IPS-15b (cell line): ENCODE results near the gene TTLL11.

ENCODE experiments used
- H3K27me3 ChIP-seq: one replicate; pipeline ENCODE4 v1.6.1; 2013; ENCODE audit warnings: low read length; ENCODE audit not compliant: control insufficient read depth, insufficient read depth
- H3K36me3 ChIP-seq: one replicate; pipeline ENCODE4 v1.6.1; 2013; ENCODE audit warnings: low read length; ENCODE audit not compliant: control insufficient read depth, insufficient read depth
- H3K4me1 ChIP-seq: one replicate; pipeline ENCODE4 v1.6.1; 2013; ENCODE audit warnings: mild to moderate bottlenecking, low read length; ENCODE audit not compliant: control insufficient read depth, insufficient read depth
- H3K4me3 ChIP-seq: one replicate; pipeline ENCODE4 v1.5.1; 2013; ENCODE audit warnings: low read depth, low read length
- H3K9ac ChIP-seq: one replicate; pipeline ENCODE4 v1.6.1; 2013; ENCODE audit warnings: low read depth, mild to moderate bottlenecking, low read length
- H3K9me3 ChIP-seq: one replicate; pipeline ENCODE4 v1.6.1; 2013; ENCODE audit warnings: mild to moderate bottlenecking, low read length; ENCODE audit not compliant: control insufficient read depth, insufficient read depth

Gene TTLL11

GRCh38 chr9:122115176-122116035 is 22.3 kb upstream of the TTLL11 start:
- no peak overlapping the region for H3K9ac ChIP-seq
- no peaks in the 10 kb centered on the region for H3K36me3 ChIP-seq
- H3K4me1 ChIP-seq: peaks cover 7% of the 10 kb centered on the region
- no peaks in the 10 kb centered on the region for H3K9me3 ChIP-seq
- H3K4me3 ChIP-seq: no peak overlapping the region
- no peaks in the 10 kb centered on the region for H3K27me3 ChIP-seq

DNA sequence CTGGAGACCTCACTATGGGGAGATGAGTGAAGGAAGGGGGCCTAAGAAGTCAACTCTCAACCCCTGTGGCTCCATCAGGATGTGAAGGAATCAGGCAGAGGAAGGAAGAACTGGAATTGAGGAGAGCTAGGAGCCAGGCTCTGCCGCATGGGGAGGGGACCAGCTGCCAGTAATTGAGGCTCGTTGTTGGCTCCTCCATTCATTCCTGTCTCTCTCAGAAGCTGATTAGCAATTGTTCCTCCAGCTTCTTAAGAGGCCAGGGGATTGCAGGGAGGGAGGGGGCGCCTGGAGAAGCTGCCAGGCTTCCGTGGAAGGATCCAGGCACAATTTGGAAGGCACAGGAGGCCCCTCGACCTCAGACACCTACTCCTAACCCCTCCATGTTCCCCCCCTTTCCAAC is 20.5 kb upstream of the TTLL11 start:
- H3K4me1 ChIP-seq: peaks cover 7% of the 10 kb centered on the region
- no peak overlapping the region for H3K9ac ChIP-seq
- no peaks in the 10 kb centered on the region for H3K36me3 ChIP-seq
- H3K4me3 ChIP-seq: no peak overlapping the region
- H3K27me3 ChIP-seq: no peaks in the 10 kb centered on the region
- no peaks in the 10 kb centered on the region for H3K9me3 ChIP-seq

GRCh38 chr9:122112238-122112637 is 19.1 kb upstream of the TTLL11 start:
- Histone ChIP-seq H3K36me3 (no peaks in the 10 kb centered on the region), H3K9me3 (no peaks in the 10 kb centered on the region), H3K4me1 (peaks cover 7% of the 10 kb centered on the region), H3K9ac (no peak overlapping the region), H3K4me3 (no peak overlapping the region), H3K27me3 (no peaks in the 10 kb centered on the region)

DNA sequence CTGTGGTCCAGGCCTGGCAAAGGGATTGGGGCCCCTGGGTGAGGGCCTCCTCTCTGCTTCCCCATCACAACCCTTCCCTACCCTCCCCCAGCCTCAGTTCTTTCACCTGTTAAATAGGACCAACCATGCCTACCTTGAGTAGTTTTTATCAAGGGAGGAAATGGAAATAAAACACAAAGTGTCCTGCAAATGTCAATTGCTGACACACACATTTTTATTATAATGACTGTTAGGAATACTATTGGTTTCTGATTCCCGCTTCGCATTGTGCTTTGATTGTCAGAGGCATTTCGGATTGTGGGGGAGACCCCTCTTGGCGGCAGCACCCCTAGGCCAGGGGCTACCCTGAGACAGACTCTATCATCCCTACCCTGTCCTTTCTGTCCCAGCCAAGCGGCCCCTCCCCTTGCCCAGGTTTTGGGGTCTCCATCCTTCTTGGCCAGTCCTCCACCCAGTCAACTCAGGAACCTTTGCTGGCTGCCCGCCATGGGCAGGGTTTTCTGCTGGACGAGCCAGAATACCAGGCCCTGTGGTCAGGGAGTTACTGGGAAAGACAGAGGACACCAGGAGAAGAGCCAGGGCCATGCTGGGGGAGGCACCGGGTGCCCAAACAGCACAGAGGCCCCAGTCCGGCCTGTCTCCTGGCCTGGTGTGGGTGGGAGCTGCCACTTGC is 18.4 kb upstream of the TTLL11 start:
- H3K36me3 ChIP-seq: no peaks in the 10 kb centered on the region
- no peak overlapping the region for H3K9ac ChIP-seq
- peaks cover 7% of the 10 kb centered on the region for H3K4me1 ChIP-seq
- H3K4me3 ChIP-seq: no peak overlapping the region
- H3K9me3 ChIP-seq: no peaks in the 10 kb centered on the region
- H3K27me3 ChIP-seq: no peaks in the 10 kb centered on the region

DNA sequence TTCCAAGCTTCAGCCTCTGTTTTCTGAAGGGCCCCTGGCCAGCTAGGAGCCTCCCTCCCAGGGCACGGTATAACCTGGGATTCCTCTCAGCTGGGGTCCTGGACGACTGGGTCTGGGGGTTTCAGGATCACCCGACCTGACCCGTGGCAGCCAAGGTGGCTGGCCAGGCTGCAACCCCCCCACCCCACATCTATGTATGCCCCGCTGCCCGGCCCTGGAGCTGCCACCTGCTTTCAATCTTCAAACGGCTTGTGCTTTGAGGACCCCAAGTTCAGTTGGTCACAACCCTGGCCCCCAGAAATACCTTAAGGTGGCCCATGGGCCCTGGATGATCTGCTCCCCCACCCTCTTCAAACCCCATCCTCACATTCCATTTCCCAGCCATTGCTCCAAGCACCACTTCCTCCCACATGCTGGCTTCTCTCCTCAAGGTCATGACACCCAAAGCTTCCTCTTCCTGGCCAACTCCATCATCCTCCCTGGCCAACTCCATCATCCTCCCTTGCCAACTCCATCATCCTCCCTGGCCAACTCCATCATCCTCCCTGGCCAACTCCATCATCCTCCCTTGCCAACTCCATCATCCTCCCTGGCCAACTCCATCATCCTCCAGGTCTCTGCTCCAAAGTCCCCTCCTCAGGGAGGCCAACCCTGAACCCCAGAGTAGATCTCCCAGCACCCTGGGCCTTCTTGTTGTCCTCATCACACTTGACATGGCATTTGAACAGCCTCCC is 17.2 kb upstream of the TTLL11 start:
- H3K9ac ChIP-seq: no peak overlapping the region
- H3K4me3 ChIP-seq: no peak overlapping the region
- H3K4me1 ChIP-seq: no peaks in the 10 kb centered on the region
- H3K36me3 ChIP-seq: no peaks in the 10 kb centered on the region
- H3K9me3 ChIP-seq: no peaks in the 10 kb centered on the region
- H3K27me3 ChIP-seq: no peaks in the 10 kb centered on the region

GRCh38 chr9:122109035-122109813 is 16.1 kb upstream of the TTLL11 start:
- no peak overlapping the region for H3K4me3 ChIP-seq
- H3K9me3 ChIP-seq: no peaks in the 10 kb centered on the region
- no peaks in the 10 kb centered on the region for H3K36me3 ChIP-seq
- no peak overlapping the region for H3K9ac ChIP-seq
- H3K27me3 ChIP-seq: no peaks in the 10 kb centered on the region
- H3K4me1 ChIP-seq: no peaks in the 10 kb centered on the region

GRCh38 chr9:122107291-122107805 is 14.2 kb upstream of the TTLL11 start:
- Histone ChIP-seq H3K9ac (no peak overlapping the region), H3K27me3 (no peaks in the 10 kb centered on the region), H3K4me3 (no peak overlapping the region), H3K9me3 (no peaks in the 10 kb centered on the region), H3K36me3 (no peaks in the 10 kb centered on the region), H3K4me1 (no peaks in the 10 kb centered on the region)

GRCh38 chr9:122106576-122106975 is 13.5 kb upstream of the TTLL11 start:
- H3K27me3 ChIP-seq: no peaks in the 10 kb centered on the region
- no peaks in the 10 kb centered on the region for H3K4me1 ChIP-seq
- H3K36me3 ChIP-seq: no peaks in the 10 kb centered on the region
- H3K9me3 ChIP-seq: no peaks in the 10 kb centered on the region
- H3K9ac ChIP-seq: no peak overlapping the region
- no peak overlapping the region for H3K4me3 ChIP-seq

- H3K9me3 ChIP-seq: no peaks in the 10 kb centered on the region
- no peak overlapping the region for H3K9ac ChIP-seq
- no peaks in the 10 kb centered on the region for H3K36me3 ChIP-seq
- no peaks in the 10 kb centered on the region for H3K4me1 ChIP-seq
- no peak overlapping the region for H3K4me3 ChIP-seq
- peaks cover 8% of the 10 kb centered on the region for H3K27me3 ChIP-seq
Observed at GRCh38 chr9:122103985-122104384, 10.9 kb upstream of the TTLL11 start.

DNA sequence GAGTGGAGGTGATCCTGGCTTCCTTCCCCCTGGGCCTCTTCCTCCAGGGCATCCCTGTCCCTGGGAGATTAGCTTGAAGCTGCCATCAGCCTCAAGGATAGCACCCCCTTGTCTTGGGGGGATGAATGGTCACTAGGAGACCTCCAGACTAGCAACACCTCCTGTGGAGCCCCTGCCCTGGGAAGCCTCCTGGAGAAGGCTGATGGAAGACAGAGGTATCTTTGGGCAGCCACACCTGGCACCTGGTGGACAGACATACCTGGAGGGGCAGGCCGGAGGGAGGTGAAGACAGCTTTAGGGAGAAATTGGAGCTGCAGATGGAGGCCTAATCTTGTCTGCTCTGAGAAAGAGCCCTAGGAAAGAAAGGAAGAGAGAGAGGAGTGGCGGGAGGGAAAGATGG is 9.0 kb upstream of the TTLL11 start:
- Histone ChIP-seq H3K36me3 (no peaks in the 10 kb centered on the region), H3K4me3 (no peak overlapping the region), H3K9ac (no peak overlapping the region), H3K27me3 (peaks cover 8% of the 10 kb centered on the region), H3K4me1 (no peaks in the 10 kb centered on the region), H3K9me3 (no peaks in the 10 kb centered on the region)

- no peaks in the 10 kb centered on the region for H3K36me3 ChIP-seq
- no peak overlapping the region for H3K4me3 ChIP-seq
- no peaks in the 10 kb centered on the region for H3K4me1 ChIP-seq
- H3K27me3 ChIP-seq: peaks cover 8% of the 10 kb centered on the region
- H3K9ac ChIP-seq: no peak overlapping the region
- no peaks in the 10 kb centered on the region for H3K9me3 ChIP-seq
Observed at GRCh38 chr9:122100756-122101155, 7.6 kb upstream of the TTLL11 start.
